ENCODE data around the gene KRTAP4-2.
"Not testable (repeated sequence)": the region's sequence is repeated elsewhere in the genome, so short reads cannot be mapped to it uniquely, and the experiment has no call there.

- not testable (repeated sequence) for TF ChIP-seq FOXK2, NFRKB, ZNF384, FOXA1, ARNT (IDR thresholded peaks at IDR 0.05)
These were observed 17.8 kb downstream of the KRTAP4-2 start for GRCh38 chr17:41160190-41160589.
